HG03460 (cell line): ENCODE results near the gene PFN1.

Experiments
- ATAC-seq: cut with Tn5 transposase; IDR thresholded peaks from one replicate; pipeline ENCODE4 v1.9.1; 2021; ENCODE audit not compliant: unreplicated experiment

PFN1 gene

DNA sequence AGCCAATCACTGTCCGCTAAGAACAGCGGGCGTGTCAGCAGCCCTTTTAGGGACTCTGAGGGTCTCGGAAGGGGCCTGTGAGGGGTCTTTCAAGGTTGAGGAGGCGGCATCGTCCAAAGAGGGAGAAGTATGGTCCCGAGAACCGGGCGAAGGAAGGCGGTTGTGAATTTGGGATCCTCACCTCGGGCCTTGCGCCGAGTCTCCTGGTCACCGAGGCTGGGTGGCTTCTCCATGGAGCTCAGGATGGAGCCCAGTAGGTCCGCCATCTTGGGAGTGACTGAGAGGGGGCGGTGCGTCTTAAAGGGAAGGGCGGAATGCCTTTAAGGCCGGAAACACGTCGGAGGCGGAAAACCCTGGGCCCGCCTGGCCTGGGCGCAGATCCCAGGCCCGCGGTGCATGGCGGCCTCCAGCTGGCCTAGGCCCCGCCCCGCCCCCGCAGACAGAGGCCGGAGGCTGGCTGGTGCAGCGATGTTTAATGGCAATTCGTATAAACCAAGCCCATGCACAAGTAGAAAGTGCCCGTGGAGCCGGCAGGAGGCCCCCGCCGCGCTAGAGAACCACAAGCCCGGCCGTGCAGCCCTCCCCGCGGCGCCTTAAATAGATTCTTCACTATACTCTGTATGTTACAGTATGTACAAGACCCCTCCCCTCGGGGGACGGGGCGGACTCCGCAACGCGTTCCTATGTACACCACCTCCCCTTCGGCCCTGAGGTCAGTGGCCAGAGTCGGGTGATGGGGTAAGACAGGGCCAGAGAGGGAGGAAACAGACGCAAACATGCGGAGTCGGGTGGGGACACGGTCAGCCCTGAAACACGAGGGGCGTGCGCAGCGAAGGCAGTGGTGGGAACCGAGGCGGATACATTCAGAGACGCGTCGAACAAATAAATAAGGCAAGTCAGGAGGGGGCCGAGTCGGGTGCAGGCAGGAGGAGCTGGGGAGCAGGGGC is 19.5 kb upstream of the PFN1 start, which contains the start of gene SPAG7:
Gene SPAG7 (minus strand): TSS at position 279 of the 947 bp plus-strand sequence. CDS start 13 bp downstream, at position 266.
- peak; percentile 57 for ATAC-seq

DNA sequence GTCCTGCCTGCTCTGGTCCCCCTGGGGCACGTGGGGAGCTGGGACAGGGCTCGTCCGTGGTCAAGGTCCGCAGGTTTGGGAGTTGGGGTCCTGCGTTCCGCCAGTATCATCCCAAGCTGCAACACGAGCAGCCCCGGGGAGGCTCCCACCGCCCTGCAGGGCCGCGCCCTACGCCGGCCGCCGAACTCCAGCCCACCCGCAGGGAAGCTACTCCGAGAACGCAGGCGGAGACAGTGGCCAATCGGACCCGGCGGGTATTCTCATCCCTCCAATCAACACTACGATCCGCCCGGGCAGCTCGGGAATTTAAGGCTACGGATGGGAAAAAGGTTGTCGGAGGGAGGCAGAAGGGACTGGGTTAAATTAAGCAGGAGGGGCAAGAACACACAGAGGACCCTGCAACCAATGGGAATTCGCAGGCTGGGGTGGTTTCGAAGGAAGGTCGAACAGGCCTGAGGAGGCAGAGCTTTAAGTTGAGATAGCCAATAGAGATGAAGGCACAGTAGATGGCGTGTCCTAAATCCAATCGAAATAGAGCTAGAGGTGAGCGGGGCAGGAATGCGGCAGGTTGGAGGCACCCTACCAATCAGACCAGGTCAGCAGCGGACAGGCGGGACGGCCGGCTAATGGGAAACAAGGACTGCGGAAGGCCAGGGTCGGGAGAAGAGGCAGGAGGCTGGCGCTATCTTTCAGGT is 18.7 kb upstream of the PFN1 start:
- ATAC-seq = peak; percentile 79

DNA sequence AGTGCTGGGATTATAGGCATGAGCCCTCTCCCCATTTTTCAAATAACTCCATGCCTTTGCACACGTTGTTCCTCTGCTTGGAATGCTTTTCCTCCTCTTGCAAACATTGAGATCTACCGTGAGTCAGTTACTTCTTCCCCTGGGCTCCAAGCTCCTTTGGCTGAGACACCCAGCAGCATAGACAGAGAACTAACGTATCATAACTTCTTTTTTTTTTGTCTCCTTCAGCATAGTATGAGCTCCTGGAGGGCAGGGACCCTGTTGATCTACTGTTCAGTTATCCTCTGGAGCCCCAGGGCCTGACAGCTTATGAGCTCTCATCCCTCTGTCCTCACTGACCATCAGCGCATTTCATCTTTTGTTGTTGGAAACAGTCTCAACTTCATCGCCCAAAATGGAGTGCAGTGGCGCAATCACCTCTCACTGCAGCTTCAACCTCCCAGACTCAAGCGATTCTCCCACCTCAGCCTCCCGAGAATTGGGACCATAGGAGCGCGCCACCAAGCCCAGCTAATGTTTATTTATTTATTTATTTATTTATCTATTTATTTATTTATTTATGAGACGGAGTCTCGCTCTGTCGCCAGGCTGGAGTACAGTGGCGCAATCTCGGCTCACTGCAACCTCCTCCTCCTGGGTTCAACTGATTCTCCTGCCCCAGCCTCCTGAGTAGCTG is 17.1 kb upstream of the PFN1 start:
- no peak for ATAC-seq

- no peak for ATAC-seq
Observed at GRCh38 chr17:4960279-4960922, 12.1 kb upstream of the PFN1 start.

DNA sequence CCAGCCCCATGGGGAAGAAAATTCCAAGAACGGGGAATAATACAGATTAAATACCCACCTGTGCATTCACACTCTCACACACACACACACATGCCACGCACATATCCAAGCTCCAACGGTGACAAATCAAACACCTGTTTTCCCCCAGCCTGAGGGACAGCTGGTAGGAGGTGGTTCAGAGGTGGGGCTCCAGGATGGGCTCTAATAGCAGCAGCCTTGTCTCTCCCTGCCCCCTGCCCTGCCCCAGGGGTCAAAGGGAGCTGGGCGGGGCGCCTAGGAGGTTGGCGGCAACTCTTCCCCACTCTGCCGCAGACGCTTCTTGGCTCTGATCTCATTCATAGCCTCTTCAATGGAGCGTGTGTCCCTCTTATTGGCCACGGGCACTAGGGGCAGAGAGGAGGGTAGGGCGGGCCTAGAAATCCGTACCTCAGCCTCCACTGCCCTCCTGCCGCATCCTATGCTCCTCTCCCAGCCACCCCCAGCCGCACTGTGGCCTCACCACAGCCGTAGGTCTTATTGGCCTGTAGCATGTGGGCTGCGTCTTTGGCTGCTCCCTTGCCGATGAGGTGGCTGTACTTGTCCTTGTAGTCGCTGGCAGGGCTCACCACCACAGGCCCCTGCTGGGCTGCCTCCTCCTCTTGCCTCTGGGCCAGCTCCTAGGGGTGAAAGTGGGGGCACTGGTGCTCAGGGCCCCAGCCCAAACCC is 11.1 kb upstream of the PFN1 start:
- no peak for ATAC-seq

DNA sequence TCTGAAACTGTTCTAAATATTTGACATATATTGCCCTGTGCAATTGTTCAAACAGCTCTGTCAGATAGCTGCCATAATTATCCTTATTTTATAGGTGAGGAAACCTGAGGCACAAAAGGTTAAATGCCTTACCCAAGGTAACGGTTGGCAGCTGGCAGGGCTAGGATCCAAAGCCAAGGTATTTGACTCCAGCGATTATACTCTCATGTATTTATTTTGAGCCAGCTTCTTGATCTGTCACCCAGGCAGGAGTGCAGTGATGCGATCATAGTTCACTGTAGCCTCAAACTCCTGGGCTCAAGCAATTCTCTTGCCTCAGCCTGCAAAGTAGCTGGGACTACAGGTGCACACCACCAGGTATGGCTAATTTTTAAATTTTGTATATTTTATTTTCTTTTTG is 9.8 kb upstream of the PFN1 start:
- ATAC-seq = no peak

- no peak for ATAC-seq
Observed at GRCh38 chr17:4956493-4957061, 8.2 kb upstream of the PFN1 start.

GRCh38 chr17:4955091-4955490 is 6.8 kb upstream of the PFN1 start:
- ATAC-seq = no peak

DNA sequence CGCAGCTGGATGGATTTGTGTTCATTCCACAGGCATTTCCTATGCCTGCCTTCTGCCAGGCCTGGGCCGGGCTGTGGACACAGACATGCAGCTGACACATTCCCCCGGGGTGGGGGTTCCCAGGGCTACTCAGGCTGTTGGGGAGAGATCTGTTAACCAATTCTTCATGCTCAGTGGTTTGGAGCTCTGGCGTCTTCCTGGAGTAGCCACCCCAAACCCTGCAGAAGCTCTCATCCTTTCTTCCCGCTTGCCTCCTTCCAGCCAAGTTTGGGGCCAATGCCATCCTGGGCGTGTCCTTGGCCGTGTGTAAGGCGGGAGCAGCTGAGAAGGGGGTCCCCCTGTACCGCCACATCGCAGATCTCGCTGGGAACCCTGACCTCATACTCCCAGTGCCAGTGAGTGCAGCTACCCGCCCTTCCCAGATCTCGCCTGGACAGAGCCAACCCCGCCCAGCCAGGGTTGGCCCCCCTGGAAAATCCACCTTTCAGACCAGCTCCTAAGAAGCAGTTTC is 5.2 kb upstream of the PFN1 start:
- no peak for ATAC-seq

- no peak for ATAC-seq
Observed at GRCh38 chr17:4951486-4951885, 3.2 kb upstream of the PFN1 start.

- ATAC-seq = no peak
Observed at GRCh38 chr17:4950746-4951204, 2.4 kb upstream of the PFN1 start, which contains the start of gene ENO3. Gene ENO3 (plus strand): TSS chr17:4951119. CDS start chr17:4951830, 711 bp downstream.

DNA sequence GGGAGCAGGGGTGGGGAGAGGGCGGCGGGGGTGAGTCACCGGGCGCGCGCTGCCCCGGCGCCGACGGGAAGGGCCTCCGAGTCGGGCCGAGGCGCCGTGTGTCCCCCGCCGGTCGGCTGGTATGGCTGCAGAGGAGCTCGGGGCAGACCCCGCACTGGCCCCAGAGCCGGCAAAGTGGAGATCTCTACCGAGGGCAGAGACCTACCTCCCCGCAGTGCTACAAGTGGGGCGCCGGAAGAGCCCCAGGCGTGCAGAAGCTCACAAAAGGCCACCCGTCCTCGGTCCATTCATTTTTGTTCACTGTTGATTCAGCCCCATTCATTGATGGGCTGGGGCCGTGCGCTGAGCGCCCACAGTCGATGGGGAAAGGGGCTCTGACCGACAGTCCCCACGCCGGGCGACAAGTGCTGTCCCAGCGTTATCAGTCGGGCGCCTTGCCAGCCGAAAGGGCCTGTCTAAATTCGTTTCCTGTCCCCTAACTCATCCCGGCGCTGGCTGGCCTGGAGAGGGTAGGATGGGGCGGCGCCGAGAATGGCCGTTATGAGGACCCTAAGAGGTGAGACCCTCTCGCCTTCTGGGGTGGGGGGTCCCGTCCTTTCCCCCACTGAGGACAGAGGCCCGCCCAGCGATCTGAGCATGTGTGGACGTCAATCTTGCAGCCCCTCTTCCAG is 1.9 kb upstream of the PFN1 start:
- peak; percentile 9 for ATAC-seq

- ATAC-seq = peak; percentile 28
Observed at GRCh38 chr17:4949321-4950074, 1.2 kb upstream of the PFN1 start.

DNA sequence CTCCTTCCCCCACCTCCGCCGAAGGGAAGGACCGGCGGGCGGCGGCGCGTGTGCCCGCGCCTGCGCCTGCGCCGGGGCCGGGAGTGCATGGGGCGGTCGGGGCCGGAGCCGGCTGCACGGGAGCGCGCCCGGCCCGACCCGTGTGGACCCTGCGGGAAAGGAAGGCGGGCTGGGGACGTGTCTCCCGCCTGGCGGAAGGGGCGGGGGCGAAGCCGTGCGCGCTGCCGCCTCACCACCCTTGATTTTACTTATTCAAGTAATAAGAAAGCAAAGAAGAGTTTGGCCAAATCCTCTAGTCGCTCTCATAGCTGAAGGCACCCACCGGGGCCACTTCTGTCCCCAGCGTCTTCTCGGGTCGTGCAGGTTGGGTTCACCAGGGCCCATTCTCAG is 596 bp upstream of the PFN1 start:
- peak; percentile 29 for ATAC-seq

GRCh38 chr17:4947411-4948165 is 742 bp downstream of the PFN1 start:
- ATAC-seq = no peak

DNA sequence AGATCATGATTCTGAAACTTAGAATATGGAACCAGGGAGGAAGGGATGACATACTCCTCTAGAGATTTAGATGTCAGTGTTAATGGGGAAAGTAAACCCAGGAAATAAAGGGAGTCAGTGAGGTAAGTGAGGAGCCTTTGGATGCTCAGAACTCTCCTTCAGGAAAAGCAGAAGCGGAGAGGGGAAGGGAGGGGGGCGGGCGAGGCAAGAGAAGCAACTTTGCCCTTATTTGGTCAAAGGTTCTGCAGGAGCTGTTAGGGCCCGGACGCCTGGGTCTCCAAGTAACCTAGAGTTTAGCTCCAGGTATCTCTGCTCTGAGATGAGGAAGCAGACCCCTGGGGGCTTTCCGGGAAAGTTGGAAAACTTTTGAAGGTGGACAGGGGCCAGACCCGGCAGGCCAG is 1.3 kb downstream of the PFN1 start:
- ATAC-seq = no peak

GRCh38 chr17:4946312-4946976 is 1.9 kb downstream of the PFN1 start:
- ATAC-seq = no peak
